ENCODE data around the gene LCOR.
A peak's percentile ranks its signal among the peaks of the same experiment; 100 is the strongest.
"Not testable (repeated sequence)": the region's sequence is repeated elsewhere in the genome, so short reads cannot be mapped to it uniquely, and the experiment has no call there.

Gene LCOR

GRCh38 chr10:96943161-96943560 is 111.1 kb downstream of the LCOR start:
- DNase-seq, result not testable (repeated sequence)

GRCh38 chr10:96947036-96947435 is 114.9 kb downstream of the LCOR start:
- no peak for DNase-seq

- DNase-seq, result no peak
These were observed 117.1 kb downstream of the LCOR start for GRCh38 chr10:96949039-96949683.

- no peak for DNase-seq
These were observed 119.9 kb downstream of the LCOR start for GRCh38 chr10:96951954-96952353.

GRCh38 chr10:96955794-96956193 is 123.7 kb downstream of the LCOR start:
- DNase-seq, result no peak

GRCh38 chr10:96958071-96958470 is 126.0 kb downstream of the LCOR start:
- DNase-seq, result no peak

- DNase-seq, result no peak
These were observed 127.6 kb downstream of the LCOR start for GRCh38 chr10:96959733-96960132.

- no peak for DNase-seq
These were observed 128.8 kb downstream of the LCOR start for GRCh38 chr10:96960872-96961271.

- DNase-seq, result no peak
These were observed 132.0 kb downstream of the LCOR start for GRCh38 chr10:96964131-96964530.

GRCh38 chr10:96967847-96968246 is 135.7 kb downstream of the LCOR start:
- DNase-seq, result no peak

- no peak for DNase-seq
These were observed 136.8 kb downstream of the LCOR start for GRCh38 chr10:96968682-96969423.

GRCh38 chr10:96971324-96971723 is 139.2 kb downstream of the LCOR start:
- DNase-seq, result no peak

GRCh38 chr10:96972264-96972663 is 140.2 kb downstream of the LCOR start:
- no peak for DNase-seq

- no peak for DNase-seq
These were observed 142.0 kb downstream of the LCOR start for GRCh38 chr10:96973809-96974747.

- DNase-seq, result no peak
These were observed 143.0 kb downstream of the LCOR start for GRCh38 chr10:96975136-96975535.

- no peak for DNase-seq
These were observed 146.6 kb downstream of the LCOR start for GRCh38 chr10:96978621-96979154.

GRCh38 chr10:96982149-96982930 is 150.2 kb downstream of the LCOR start:
- no peak for DNase-seq

GRCh38 chr10:96984541-96985131 is 152.5 kb downstream of the LCOR start:
- peak; percentile 13 for DNase-seq

- DNase-seq, result no peak
These were observed 154.2 kb downstream of the LCOR start for GRCh38 chr10:96986200-96986856.

GRCh38 chr10:96987141-96987841 is 155.2 kb downstream of the LCOR start:
- DNase-seq, result no peak

- no peak for DNase-seq
These were observed 155.7 kb downstream of the LCOR start for GRCh38 chr10:96987842-96988175.
